A673 (cell line): ENCODE results near the gene CSNK1D. TPM values are rescaled to one million over a fixed set of nuclear protein-coding genes. Genes with fewer than 3 reads are reported as not detected.

Source experiments
- BruUV-seq: library from RNA; stranded (reverse); fragments of 400-500 nt; replicated peaks from 2 replicates; lab custom pipeline; 2021; lab: Mats Ljungman, UMichigan
- CTCF ChIA-PET: fragments of 300-600 bp; sonication (Branson Sonifier 250); formaldehyde crosslinking; loops from one replicate; lab custom pipeline; 2022; ENCODE audit warnings: antibody characterized with exemption; lab: Charles Lee
- POLR2A ChIA-PET: fragments of 300-600 bp; sonication (Branson Sonifier 250); formaldehyde crosslinking; loops from one replicate; lab custom pipeline; 2022; ENCODE audit warnings: antibody characterized with exemption; ENCODE audit not compliant: low non-redundant PET; lab: Charles Lee
- DNase-seq: peaks from one replicate; pipeline ENCODE4 v3.0.0-alpha.2; 2015; ENCODE audit warnings: low spot score
- H3K27ac ChIP-seq: fragments of 200-600 bp; sonication (generic); 2 replicates; pipeline ENCODE4 v1.5.1; 2016; ENCODE audit warnings: mixed run types, low read depth, mild to moderate bottlenecking, mixed read lengths, antibody characterized with exemption, low read length; ENCODE audit not compliant: poor library complexity, severe bottlenecking
- H3K27me3 ChIP-seq: fragments of 200-600 bp; sonication (generic); replicated peaks from 2 replicates; pipeline ENCODE4 v1.6.1; 2017; ENCODE audit warnings: mixed run types, low read depth, mild to moderate bottlenecking, mixed read lengths, antibody characterized with exemption, low read length; ENCODE audit not compliant: insufficient read depth, poor library complexity
- H3K36me3 ChIP-seq: fragments of 200-600 bp; sonication (generic); 2 replicates; pipeline ENCODE4 v1.6.1; 2016; ENCODE audit warnings: mixed run types, mild to moderate bottlenecking, mixed read lengths, antibody characterized with exemption, low read length; ENCODE audit not compliant: insufficient read depth, poor library complexity, severe bottlenecking
- H3K4me1 ChIP-seq: fragments of 200-600 bp; sonication (generic); 2 replicates; pipeline ENCODE4 v1.6.1; 2017; ENCODE audit warnings: mixed run types, mild to moderate bottlenecking, mixed read lengths, antibody characterized with exemption, low read length; ENCODE audit not compliant: insufficient read depth, poor library complexity, severe bottlenecking
- H3K4me3 ChIP-seq: fragments of 200-600 bp; sonication (generic); 2 replicates; pipeline ENCODE4 v1.5.1; 2016; ENCODE audit warnings: low read depth, mixed run types, mild to moderate bottlenecking, mixed read lengths, low read length; ENCODE audit not compliant: poor library complexity, severe bottlenecking
- H3K9me3 ChIP-seq: fragments of 200-600 bp; sonication (generic); 2 replicates; pipeline ENCODE4 v1.6.1; 2016; ENCODE audit warnings: mixed run types, low read depth, mild to moderate bottlenecking, mixed read lengths, antibody characterized with exemption, low read length; ENCODE audit not compliant: poor library complexity, severe bottlenecking
- CTCF ChIP-seq: fragments of 300-800, 200-600 bp; sonication (generic); conservative IDR thresholded peaks from 2 replicates; pipeline ENCODE4 v1.5.1; 2017; ENCODE audit warnings: low read depth, mild to moderate bottlenecking, antibody characterized with exemption, low read length, moderate library complexity, mixed read lengths
- EZH2 ChIP-seq: fragments of 200-600 bp; sonication (generic); IDR thresholded peaks from 2 replicates; pipeline ENCODE4 v1.6.1; 2017; ENCODE audit warnings: borderline replicate concordance, low read depth, mild to moderate bottlenecking, mixed read lengths, antibody characterized with exemption, low read length; ENCODE audit not compliant: poor library complexity, severe bottlenecking
- intact Hi-C: fragments of 100-400 bp; cut with micrococcal nuclease; formaldehyde crosslinking; loops from one replicate; pipeline ENCODE4 v1.10.0; 2022; ENCODE audit not compliant: unreplicated experiment
- total RNA-seq: library from RNA; stranded (reverse); gene quantifications from 2 replicates; pipeline ENCODE4 v1.2.3, GENCODE V29; 2021

Gene CSNK1D
- total RNA-seq, 1 experiment from 2014 or later, result 150 TPM

GRCh38 chr17:82201498-82201910 is 72.0 kb downstream of the CSNK1D start:
- H3K4me1 ChIP-seq, result peaks cover 9% of the 10 kb centered on the region
- DNase-seq, result no peak
- no peak for TF ChIP-seq EZH2
- TF ChIP-seq CTCF, result no peak
- no peak overlapping the region for H3K27ac ChIP-seq
- intact Hi-C loops, result no loop called here
- BruUV-seq, result no TSS peak
- ChIA-PET CTCF (interaction anchor here (0.6 kb wide), 1 partner anchor 308 kb away, joined by 3 read pairs; no protein-coding TSS in a partner anchor), POLR2A (no interaction called here)
- H3K9me3 ChIP-seq, result no peaks in the 10 kb centered on the region
- H3K4me3 ChIP-seq, result no peak overlapping the region
- no peaks in the 10 kb centered on the region for H3K27me3 ChIP-seq
- peaks cover 7% of the 10 kb centered on the region for H3K36me3 ChIP-seq

DNA sequence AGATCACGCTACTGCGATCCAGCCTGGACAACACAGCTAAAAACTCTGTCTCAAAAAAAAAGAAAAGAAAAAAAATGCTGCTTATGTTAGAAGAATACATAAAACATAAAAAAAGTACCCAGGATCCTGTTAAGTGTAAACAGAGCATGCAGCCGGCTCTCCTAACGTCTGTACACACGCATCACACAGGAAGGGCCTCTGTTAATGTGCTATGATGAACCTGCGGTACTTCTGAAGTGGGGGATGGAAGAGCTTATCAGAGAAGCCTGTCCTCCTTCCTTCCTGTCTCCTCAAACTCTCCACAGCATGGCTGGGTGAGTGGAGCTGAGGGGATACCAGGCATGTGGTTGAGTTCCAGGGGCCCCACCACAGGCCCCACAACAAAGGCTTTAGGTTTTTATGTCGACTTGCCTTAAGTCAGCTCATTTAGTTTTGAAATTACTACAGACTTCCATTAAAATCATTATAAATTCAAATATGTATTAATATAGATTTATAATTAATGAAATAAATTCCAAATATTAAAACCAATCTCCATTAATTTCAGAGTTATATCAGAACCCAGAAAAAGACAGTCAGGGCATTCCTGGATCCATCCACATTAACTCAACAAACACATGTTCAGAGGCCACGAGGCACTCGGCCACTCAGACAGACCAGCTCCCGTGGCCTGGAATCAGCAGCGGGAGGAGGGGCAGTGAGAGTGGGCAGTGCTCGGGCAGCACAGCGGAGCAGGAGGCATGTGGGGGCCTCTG is 72.6 kb downstream of the CSNK1D start:
- no peaks in the 10 kb centered on the region for H3K27me3 ChIP-seq
- peaks cover 7% of the 10 kb centered on the region for H3K36me3 ChIP-seq
- H3K4me1 ChIP-seq, result peaks cover 5% of the 10 kb centered on the region
- H3K4me3 ChIP-seq, result no peak overlapping the region
- no TSS peak for BruUV-seq
- intact Hi-C loops, result no loop called here
- ChIA-PET CTCF (interaction anchor here (0.6 kb wide), 1 partner anchor 309 kb away, joined by 3 read pairs; no protein-coding TSS in a partner anchor), POLR2A (no interaction called here)
- DNase-seq, result no peak
- H3K27ac ChIP-seq, result no peak overlapping the region
- no peaks in the 10 kb centered on the region for H3K9me3 ChIP-seq
- TF ChIP-seq CTCF, result no peak
- TF ChIP-seq EZH2, result no peak

DNA sequence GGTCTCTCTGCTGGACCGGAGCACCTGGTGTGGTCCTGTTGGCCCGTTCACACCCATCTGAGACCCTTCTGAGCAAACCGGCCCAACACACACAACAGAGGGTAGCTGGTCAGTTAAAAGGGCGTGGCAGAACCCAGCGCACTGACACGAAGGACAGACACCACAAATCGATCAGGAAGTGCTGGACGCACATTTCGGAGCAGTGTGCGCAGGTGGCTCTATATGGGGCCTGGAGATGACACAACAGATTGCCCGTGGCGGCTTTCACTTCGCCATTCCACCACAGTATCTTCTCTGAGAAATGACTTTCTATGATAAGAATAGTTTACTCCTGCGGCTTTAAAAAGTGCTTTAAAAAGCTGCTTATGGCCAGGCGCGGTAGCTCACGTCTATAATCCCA is 73.4 kb downstream of the CSNK1D start:
- no TSS peak for BruUV-seq
- ChIA-PET CTCF (no interaction called here), POLR2A (no interaction called here)
- H3K36me3 ChIP-seq, result peaks cover 9% of the 10 kb centered on the region
- intact Hi-C loops, result no loop called here
- H3K4me1 ChIP-seq, result no peaks in the 10 kb centered on the region
- no peaks in the 10 kb centered on the region for H3K27me3 ChIP-seq
- DNase-seq, result no peak
- H3K27ac ChIP-seq, result no peak overlapping the region
- no peak overlapping the region for H3K4me3 ChIP-seq
- no peaks in the 10 kb centered on the region for H3K9me3 ChIP-seq
- TF ChIP-seq CTCF (no peak), EZH2 (no peak)
